ELF-1 (cell line): ENCODE data around the gene CST7.
"Not testable (repeated sequence)": the region's sequence is repeated elsewhere in the genome, so short reads cannot be mapped to it uniquely, and the experiment has no call there.

Source experiments
- DNase-seq: peaks from one replicate; pipeline ENCODE4 v3.0.0-alpha.2; 2016; ENCODE audit warnings: low read depth, low spot score

Gene CST7, protein sequence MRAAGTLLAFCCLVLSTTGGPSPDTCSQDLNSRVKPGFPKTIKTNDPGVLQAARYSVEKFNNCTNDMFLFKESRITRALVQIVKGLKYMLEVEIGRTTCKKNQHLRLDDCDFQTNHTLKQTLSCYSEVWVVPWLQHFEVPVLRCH

DNA sequence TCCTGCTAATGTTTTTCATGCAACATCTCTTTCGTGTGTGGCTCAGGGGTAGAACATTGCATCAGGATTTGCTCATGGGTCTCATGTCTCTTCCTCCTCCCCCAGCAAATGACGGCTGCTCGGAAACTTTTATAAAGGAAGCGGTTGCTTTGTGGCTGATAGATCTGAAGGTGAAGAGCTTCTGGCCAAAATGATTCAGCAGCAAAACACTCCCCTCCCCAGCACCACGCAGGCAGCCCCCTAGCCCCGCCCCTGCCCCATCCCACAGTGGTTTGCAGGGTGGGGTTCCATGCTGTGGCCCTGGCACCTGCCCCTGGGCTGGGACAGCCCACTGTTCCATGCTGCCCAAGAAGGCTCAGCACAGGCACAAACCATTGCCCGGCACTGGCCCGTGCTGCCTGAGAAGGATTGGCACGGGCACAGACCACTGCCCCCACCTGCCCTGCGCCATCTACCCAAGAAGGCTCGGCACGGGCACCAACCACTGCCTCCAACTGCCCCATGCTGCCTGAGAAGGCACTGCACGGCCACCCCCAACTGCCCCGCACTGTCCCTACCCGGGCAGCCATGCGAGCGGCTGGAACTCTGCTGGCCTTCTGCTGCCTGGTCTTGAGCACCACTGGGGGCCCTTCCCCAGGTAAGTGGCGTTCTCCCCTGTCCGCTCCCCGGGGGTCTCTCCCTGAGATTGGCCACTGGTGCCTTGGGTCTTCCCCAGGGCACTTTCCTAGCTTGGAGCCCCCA lies at the start of gene CST7:
Gene CST7 (plus strand): TSS at position 331 of the 741 bp plus-strand sequence. CDS start 237 bp downstream, at position 568.
- no peak for DNase-seq

DNA sequence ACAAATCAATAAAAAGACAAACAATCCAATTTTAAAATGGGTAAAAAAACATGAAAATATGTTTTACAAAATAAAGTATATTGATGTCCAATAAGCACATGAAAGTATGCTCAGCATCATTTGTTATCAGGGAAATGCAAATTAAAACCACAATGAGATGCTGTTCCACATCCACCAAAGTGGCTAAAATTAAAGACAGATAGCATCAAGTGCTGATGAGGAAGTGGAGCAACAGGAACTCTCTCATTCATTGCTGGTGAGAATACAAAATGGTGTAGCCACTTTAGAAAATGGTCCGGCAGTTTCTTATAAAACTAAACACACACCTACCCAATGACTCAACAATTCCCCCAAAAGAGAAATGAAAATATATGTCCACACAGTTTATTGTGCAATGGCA lies 42.3 kb upstream of the CST7 start:
- no peak for DNase-seq

DNA sequence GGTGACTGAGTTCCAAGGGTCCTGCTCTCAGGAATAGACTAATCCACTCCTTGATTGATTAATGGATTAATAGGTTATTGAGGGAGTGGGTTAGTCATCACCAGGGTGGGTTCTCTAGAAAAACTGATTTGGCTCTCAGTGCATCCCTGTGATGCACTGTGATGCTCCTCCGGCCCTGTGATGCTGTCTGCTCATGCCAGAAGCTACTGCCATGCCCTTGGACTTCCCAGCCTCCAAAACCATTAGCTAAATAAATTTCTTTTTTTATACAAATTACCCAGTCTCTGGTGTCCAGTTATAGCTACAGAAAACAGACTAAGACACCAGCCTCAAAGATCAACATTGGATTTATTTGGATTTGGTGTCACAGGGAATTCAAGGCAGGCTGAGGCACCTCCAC lies 40.4 kb upstream of the CST7 start:
- no peak for DNase-seq

DNA sequence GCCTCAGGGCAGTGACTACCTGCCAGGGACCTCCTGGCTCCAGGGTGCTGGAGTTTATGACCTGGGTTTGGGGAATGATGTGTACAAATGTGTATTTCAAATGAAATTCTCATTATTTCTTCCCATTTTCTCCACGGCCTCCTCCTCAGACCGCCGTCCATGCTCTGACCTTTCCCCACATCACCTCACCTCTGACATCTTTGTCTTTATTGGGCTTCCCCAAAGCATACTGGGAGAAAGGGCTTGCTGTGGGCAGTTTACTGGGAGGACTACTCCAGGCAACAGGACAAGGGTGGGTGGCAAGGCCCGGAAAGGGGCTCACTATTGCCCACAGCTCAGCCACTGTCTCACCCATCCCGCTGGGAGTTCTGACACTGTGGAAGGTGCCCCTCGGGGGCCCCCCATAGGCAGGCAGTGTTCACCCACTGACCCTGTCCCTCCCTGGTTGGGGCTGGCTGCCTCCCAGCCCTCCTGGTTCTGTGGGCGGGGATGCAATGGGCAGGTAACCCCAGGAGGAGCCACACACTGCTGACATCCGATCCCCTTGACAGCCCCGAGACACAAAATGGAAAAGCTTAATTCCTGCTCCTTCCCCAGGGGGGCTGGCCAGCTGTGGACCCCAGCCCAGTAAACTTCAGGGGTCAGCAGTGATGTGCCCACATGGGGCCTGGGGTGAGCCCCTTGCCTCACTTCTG lies 39.8 kb upstream of the CST7 start:
- DNase-seq = no peak

DNA sequence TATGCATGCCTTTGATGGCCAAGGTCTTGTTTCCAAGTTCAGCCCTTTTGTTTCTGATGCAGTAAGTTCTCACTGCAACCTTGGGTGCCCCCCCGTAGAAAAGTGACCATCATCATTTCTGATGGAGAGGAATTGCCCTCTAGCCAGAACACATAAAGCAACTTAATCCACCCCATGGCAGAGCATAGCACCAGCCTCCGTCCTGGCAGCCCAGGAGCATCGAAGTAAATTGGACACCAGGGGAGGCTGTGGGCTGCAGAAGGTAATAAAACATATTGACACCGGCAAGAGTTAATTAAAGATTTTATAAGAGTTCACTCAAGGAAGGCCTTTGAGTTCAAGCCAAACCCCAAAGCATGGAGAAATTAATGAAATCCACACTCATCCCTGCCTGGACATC lies 39.2 kb upstream of the CST7 start:
- no peak for DNase-seq

DNA sequence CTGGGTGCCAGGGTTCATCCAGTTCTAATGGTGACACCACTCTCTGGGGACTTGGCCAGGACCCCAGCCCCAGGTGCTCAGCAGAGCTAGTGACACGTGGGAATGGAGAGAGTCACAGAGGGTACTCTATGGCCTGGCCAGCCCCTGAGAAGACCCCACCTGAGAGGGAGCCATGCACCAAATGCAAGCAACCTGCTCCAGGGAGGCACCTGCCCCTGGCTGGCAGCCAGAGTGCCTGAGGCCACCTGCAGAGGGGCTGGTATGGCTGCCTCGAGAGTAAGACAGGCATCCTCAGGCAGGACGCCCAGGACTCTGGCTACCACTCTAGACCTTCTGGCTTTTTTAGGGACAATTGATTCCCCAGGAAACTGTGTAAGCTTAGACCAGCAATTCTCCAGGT lies 38.6 kb upstream of the CST7 start:
- no peak for DNase-seq

DNA sequence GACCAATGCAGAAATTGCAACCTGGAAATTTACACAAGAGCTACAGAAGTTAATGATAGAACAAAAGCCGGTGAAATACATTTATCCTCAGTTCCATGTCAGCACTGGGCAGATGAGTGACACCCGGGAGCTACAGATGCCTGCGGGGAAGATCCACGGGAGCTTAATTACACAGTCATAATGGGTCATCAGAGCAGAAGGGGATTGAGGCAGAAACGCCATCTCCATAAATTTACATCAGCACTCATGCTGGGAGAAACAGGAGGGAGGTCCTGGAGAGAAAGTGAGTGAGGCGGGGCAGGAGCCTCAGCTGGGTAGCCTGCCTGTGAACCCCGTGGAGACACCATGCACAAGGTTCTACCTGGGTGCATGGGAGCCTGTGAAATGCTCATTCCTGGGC lies 37.6 kb upstream of the CST7 start:
- peak; percentile 17 for DNase-seq

DNA sequence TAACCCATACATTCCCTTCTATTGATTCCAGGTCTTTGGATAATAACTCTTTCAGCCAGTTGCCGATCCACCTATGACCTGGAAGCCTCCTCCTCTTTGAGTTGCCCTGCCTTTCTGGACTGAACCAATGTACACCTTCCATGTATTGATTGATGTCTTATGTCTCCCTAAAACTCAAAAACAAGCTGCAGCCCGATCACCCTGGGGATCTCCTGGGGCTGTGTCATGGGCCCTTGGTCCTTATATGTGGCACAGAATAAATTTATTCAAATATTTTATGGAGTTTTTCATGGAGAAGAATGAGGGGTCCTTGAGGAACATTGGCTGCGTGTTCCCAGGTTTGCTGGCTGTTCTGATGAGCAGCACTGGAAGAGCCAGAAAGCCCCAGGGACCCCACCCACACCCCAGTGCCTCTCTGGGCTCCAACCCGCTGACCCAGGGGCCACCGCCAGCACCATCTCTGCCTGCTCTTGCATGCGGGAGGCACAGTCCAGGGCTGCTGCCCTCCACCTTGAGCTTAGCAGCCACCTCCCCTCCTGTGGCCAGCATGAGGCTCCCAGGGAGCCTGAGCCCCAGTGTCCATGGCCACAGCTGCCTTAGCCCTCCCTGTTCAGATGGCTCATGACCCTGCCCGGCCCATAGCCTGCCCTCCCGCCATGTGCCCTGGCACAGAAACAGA lies 36.5 kb upstream of the CST7 start:
- no peak for DNase-seq

DNA sequence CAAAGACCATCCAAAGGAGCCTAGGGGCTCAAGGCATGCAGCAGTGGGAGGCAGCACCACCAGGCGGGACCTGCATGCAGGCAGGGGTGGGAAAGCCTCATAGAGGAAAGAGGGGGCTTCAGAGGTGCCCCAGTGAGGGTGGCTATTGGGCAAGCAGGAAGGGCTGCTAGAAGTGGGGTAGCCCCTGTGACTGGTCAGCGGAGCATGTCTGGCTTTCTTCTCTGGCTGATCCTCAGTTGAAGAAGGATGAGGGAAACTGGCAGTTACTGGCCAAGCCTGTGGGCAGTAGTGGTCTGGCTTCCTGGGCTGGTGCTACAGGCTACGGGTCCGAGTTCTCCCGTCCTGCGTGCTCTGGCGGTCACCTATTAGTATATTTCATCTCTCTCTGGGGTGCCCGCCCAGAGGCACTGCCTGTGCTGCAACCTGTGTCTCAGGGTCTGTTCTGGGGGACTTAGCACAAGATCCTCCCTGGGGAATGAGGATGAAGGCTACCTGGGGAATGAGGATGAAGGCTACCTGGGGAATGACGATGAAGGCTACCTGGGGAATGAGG lies 35.9 kb upstream of the CST7 start:
- no peak for DNase-seq

DNA sequence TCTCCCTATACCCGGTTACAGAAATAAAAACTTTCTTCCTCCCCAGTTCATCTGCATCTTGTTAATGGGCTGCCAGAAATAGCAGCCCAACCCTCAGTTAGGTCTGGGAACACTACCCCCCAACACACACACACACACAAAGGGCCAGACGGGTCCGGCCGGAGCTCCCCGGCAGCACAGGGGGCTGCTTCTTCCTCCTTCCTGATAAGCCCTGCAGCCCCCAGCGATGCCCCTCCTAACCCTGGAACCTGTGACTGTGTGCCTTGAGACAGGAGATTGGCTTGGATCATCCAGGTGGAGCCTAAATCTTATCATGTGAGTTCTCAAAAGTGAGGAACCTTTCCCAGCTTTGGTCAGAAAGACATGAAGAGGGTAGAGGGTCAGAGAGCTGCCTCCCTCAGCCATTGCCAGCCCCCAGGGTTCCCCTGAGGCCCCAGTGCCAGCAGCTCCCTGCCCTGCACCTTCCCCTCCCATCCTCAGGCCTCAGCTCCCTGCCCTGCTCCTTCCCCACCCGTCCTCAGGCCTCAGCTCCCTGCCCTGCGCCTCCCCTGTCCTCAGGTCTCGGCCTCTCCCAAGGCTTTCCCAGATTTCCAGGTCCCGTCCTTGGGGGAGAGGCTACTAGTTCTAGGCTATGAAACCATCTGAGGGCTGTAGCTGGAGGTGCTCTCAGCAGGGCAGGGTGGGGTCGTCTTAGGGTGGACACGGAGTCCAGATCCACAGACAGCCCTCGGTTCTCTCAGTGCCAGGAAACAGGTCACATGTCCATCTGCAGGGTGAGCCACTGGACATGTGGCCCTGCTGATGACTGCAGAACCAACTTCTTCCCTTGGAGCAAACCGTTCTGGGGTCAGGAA lies 34.5 kb upstream of the CST7 start:
- no peak for DNase-seq

DNA sequence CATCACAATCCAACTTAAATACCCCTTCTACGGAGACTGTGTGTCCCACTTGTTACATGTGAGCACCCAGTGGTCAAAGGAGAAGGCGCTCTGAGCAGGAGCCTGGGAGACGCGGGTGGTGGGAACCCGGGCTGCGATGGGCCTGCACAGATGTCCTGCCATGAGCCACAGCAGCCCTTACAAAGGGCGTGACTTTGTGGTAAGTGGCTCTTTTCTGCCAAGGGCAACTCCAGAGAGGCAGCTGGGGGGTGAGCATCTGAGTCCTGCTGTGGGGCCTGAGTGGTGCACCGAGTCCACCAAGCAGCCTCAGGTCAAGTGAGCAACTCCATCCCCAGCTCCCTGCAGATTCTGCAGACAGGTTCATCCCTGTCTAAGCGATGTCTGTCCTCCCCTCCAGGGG lies 33.6 kb upstream of the CST7 start:
- DNase-seq = no peak

DNA sequence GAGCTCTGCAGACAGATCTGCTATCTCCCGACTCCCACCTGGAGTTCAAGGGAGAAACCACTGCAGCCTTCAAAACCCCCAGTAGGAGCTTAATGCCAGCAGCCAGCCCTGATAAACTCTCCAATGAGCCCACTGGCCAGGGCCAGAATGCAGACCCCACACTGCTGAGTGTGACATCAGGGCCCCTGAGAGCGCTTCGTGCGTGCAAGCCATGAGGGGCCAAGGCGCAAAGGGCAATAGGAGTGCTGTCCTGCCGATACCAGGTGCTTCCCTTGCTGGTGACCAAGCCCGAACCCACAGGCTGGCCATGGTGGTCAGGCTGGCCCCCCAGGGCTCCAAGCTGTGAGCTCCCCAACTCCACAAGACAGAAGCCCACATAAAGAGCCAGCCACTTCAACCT lies 33.2 kb upstream of the CST7 start:
- DNase-seq = no peak

DNA sequence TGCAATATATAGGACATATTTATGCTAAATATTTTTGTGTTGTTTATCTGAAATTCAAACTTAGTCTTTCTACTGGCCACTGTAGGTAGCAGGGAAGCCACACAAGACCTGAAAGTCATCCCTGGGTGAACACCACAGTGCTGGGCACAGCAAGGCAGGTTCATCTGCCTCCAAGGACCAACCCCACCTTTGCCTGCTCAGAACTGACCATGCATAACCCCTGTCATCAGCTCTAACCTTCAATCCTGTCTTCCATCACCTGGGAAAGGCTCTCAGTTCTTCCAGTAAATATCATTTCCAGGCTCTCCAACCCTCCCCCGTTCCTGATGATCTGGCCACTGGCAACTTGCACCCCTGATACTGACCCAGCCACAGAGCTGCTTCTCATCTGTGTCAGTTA lies 32.7 kb upstream of the CST7 start:
- DNase-seq = no peak

DNA sequence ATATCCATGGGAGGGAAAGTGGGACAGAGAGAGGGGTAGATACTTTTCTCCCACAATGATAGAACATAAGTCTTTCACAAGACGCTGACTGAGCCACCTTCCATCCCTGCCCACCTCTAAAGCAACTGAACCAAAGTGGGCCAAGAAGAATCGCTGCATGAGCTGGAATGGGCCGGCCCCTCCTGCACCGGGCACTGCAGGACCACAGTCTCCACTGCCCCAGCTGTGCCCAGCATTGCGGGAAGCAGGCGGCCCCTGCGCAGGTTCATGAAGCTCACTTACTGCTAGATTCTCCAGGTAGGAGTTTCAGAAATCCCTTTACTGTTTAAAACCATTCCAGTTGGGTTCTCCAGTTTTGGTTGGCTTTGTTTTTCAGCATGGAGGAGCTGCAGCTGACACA lies 32.0 kb upstream of the CST7 start:
- DNase-seq = no peak

DNA sequence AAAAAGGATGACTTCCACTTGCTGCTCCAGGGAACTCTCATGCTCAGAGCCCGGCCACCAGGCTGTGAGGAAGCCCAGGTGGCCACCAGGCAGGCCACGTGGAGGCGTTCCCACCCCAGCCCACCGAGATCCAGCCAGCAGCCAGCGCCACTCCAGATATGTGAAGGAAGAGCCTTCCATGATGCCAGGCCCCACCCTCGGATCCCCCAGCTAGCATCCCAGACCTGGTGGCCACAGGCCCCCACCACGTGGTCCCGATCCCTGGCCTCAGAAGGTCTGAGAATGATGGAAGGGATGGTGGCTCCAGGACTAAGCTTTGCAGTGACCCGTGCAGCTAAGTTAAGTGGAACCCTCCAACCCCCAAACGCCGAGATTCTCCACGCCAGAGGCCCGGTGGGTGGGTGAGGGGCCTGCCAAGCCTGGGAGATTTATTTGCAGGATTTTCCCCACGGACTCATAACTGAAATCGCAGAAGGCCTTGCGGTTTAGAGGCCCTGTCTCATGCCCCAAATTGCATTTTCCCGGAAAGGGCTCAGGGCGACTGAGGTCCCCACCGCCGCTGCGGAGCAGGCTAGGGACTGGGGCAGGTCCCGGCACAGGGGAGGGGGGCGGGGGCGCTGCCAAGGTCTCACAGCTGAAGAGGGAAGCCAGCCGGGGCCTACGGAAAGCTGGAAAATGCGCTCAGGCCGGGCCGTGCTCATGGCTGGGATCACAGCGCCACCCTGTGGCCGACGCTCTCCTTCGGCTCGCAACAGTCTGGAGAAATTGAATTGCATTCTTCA lies 31.1 kb upstream of the CST7 start:
- DNase-seq = peak; percentile 89

DNA sequence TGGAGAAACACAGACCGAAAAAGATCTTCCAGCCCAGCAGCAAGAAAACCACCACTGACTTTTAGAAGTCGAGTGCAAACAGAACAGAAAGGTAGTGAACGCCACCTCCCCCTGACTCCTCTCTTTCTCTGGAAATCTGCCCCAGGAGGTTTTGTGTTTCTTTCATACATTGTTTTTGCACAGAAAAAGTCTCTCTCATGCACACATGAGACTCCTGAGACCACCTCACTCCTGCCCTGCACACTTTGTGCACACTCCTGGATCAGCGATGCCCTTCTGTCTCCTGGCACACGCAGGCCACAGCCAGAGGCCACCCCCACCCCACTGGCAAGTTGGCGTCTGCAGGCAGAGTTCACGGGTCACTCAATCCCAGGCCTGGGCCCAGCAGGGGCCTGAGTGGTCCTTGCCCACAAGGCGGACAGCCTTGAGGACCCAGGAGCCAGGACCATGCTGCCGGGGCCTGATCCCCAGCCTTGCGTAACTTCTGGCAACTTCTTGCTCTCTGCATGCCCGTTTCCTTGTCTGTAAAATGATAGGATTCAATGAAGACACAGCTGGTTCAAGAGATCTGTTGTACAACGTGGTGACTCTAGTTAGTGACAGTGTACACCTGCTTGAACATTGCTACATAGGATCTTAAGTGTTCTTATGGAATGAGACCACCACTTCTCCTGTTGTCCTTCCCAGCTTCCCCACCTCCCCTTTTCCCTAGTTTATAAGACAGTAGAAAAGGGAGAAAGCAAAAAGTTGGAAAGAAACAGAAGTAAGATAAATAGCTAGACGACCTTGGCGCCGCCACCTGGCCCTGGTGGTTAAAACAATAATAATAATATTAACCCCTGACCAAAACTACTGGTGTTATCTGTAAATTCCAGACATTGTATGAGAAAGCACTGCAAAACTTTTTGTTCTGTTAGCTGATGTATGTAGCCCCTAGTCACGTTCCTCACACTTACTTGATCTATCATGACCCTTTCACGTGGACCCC lies 30.2 kb upstream of the CST7 start:
- DNase-seq = no peak

DNA sequence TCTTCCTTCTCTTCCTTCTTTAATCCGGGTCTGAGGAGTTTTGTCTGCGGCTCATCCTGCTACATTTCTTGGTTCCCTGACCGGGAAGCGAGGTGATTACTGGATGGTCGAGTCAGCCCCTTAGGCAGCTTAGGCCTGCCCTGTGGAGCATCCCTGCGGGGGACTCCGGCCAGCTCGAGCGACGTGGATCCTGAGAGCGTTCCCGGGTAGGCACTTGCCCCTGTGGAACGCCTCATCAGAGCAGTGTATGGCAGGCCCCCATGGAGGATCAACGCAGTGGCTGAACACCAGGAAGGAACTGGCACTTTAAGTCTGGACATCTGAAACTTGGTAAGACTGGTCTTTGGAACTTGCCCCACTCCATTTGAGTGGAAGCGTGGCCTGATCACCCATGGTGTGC lies 29.4 kb upstream of the CST7 start:
- not testable (repeated sequence) for DNase-seq

DNA sequence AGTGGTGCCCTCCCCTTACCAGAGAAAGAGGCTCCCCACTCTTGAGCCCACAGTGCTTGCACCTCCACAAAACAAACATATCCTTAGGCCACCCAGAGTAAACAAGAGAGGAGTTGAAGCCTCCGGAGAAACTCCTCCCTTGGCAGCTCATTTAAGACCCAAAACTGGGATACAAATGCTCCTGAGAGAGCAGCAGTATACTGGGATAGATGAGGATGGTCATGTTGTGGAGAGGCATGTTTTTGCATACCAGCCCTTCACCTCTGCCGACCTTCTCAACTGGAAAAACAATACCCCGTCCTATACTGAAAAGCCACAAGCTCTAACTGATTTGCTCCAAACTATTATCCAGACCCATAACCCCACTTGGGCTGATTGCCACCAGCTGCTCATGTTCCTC lies 28.4 kb upstream of the CST7 start:
- not testable (repeated sequence) for DNase-seq

DNA sequence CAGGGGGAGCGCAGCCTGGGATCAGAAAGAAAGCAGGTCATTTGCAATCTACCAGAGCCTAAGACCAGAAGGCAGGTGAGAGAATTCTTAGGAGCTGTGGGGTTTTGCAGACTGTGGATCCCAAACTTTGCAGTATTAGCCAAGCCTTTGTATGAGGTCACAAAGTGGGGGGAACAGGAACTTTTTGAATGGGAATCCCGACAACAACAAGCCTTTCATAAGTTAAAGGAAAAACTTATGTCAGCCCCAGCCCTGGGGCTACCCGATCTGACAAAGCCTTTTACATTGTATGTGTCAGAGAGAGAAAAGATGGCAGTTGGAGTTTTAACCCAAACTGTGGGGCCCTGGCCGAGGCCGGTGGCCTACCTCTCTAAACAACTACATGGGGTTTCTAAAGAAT lies 19.8 kb upstream of the CST7 start:
- not testable (repeated sequence) for DNase-seq
